SW480 (cell line): ENCODE data around the gene URAD.
A peak's percentile ranks its signal among the peaks of the same experiment; 100 is the strongest.
"Not testable (repeated sequence)": the region's sequence is repeated elsewhere in the genome, so short reads cannot be mapped to it uniquely, and the experiment has no call there.

Source experiments
- DNase-seq: peaks from one replicate; pipeline ENCODE4 v3.0.0-alpha.2; 2016; ENCODE audit warnings: low spot score

The URAD gene, protein sequence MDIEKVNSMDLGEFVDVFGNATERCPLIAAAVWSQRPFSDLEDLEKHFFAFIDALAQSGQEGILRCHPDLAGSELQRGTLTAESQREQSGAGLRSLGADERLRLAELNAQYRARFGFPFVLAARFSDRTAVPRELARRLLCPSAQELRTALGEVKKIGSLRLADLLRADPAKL

DNA sequence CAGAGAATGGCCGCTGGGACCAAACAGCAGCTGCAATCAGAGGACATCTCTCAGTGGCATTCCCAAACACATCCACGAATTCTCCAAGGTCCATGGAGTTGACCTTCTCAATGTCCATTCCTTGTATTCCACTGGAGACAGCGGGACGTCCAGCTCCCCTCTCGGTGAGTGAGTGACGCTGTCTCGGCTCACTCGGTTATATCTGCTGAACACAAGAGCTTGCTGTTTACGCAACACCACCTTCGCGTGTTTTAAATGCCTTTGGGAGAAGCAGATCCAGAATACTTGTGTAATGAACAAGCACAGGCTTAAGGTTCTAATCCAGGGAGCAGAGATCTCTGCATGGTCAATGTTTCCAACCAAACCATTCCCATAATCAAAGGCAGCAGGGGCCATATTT lies at the start of gene URAD:
Gene URAD (minus strand): TSS at position 174 of the 400 bp plus-strand sequence. CDS start 56 bp downstream, at position 118.
- no peak for DNase-seq

DNA sequence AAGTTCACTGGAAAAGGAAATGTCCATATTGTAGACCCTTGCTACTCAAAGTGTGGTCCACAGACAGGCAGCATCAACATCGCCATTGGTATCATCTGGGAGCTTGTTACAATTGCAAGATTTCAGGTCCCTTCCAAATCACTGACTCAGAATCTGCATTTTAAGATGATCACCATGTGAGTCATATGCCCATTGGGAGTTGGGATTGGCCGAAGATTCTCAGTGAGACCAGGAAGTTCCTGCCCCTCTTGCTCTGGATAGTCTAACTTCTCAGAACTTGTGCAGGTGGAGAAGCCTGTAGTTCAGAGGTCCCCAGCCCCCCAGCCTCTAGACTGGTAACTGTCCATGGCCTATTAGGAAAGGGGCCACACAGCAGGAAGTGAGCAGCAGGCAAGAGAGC lies 48.9 kb upstream of the URAD start:
- DNase-seq = peak; percentile 11

DNA sequence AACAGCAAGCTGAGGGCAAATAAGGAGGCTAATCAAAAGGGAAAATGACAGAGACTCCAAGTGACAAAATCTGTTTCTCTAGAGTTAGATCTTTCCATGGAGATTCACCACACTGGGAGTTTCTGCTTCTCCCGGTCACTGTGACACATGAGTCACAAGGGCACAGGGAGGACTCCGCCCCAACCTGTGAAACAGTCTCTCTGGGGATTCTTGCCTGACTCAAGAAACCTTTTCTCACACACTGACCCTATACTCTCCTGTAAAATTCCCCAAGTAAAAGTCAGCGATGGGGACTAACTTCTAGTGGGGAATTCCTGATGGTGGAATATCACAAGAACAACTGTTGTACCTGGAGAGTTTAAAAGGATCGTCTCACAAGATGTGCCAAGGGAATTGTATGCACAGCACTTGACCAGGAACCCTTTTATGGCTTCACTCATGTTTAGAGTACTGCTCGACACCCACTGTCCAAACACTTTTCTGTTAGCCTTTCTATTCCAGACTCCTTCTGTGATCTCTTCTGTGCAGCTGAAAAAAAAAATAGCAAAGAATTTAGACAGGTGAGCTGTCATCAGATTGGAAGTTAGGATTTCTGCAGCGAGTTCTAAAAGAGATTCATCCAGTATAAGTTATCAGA lies 46.8 kb upstream of the URAD start:
- DNase-seq = peak; percentile 44

DNA sequence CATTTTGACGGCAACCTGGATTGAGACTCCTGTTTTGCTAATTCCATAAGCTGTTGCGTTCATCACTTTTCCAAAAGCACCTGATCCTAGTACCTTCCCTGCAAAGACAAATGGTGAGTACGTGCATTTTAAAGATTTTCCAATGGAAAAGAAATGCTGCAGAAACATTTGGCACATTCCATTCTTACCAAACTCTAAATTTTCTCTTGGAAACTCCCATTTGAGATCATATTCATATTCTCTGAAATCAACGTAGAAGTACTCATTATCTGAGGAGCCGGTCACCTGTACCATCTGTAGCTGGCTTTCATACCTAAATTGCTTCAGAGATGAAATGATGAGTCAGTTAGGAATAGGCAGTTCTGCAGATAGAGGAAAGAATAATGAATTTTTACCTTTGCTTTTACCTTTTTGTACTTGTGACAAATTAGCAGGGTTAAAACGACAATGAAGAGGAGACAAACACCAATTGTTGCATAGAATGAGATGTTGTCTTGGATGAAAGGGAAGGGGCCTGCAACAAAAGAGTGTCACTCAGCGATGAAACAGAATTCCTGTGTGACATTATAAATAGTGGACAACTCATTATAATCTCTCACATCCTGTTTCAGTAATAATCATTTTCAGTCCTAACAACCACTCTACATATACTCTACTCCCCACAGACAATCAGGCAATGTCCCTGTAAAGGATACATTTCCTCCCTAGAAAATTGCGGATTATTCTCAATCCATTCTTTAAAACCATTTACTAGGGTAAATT lies 45.6 kb upstream of the URAD start:
- no peak for DNase-seq

DNA sequence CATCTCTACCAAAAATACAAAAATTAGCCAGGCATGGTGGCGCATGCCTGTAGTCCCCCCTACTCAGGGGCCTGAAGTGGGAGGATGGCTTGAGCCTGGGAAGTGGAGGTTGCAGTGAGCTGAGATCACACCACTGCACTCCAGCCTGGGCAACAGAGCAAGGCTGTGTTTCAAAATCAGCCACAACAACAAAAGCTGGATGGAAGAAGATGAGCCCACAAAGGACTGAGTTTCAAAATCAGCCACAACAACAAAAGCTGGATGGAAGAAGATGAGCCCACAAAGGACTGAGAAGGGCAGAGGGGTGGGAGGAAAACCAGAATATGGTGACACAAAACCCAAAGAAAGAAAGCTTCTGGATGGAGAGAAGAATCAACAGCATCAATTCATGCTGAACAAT lies 43.9 kb upstream of the URAD start:
- not testable (repeated sequence) for DNase-seq

DNA sequence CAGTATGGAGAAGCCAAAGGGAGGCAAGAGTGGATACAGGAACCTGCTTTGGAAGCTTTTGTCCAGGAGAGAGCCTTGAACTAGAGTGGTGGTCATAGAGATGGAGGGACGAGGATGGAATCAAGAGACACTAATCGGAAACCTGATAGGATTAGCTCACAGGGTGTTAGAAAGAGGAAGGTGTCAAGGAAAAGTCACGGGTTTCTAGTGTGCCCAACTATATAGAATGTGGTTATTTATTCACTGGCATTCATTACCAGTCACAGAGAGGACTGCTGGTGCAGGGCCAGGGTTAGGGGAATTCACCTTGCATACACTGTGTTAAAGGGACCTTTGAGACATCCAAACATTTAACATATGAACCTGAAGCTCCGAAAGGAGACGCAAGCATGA lies 43.4 kb upstream of the URAD start:
- no peak for DNase-seq

DNA sequence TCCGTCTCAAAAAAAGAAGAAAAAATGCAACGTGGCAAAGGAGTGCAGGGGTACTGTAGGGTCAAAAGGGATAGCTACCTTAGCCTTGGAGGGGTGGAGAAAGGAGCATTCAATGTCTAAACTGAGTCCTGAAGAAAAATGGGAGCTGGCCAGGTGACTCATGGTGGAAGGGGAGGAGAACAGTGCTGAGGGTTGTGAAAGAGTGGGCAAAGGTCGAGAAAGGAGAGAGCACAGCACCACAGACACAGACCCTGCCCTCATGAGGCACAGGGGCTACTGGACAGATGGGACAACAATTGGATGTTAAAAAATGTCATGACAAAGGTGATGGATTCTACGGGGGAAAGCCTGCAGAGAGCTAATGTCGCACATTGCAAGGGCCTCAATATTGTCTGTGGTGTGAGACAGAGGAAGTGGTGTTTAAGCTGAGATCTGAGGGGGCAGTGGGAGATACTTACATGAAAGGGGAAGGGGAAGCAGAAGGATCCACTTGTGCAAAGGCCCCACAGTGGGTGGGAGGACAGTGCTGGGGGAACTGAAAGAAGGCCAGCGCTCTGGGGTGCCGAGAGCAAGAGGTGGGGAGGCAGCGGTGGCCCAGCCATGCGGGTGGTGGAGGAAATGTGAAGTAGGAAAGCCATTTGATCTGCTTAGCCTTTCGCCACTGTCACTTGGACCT lies 42.9 kb upstream of the URAD start:
- no peak for DNase-seq

DNA sequence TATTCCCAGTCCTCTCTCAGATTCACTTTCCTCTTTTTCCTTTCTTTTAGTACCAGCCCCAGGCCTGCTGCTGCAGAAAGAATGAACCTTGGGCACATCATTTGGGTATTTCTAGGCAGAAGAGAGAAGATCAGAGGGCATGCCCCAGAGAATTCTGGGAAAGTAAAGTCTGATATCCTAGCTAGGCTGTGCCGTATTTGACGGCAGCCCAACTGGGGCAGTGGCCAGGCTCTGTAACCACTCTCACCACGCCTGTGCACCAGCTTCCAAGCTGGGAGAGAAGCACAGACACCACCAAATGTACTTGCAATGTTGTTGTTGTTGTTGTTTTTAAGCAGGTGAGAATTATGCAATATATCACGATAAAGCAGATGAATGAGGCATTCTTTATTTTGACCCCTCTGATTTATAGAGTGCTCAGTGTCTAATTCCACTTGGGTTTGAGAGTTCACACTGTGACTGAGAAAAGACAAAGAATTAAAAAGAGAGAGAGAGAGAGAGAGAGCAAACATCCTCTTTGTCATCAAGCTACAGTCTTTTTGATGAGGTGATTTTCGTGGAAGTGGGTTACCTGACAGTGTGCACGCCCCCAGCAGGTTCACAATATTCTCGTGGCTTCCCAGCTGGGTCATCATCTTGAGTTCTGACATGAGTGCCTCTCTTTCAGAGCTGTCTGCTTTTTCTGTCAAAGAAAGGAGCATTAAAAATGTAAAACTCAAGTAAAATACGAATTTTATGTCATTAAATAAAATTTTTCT lies 39.3 kb upstream of the URAD start:
- DNase-seq = no peak

DNA sequence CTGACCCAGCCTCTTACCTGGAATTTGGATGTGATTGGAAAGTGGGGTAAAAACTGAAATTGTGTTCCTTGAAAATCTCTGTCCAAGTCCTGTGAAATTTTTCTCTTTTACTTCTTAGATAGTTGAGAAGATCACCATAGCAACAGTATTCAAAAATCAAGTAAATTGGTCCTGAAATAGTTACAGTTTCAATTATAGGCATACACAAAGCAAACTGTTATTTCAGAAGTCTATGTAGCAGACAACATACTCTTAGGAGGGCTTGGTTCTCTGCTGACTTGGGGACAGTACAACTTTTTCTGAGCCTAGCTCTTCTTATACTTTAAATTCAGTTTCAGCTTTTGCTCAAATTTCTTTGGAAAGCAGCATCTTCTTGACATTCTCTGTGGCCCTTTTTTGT lies 38.6 kb upstream of the URAD start:
- no peak for DNase-seq

DNA sequence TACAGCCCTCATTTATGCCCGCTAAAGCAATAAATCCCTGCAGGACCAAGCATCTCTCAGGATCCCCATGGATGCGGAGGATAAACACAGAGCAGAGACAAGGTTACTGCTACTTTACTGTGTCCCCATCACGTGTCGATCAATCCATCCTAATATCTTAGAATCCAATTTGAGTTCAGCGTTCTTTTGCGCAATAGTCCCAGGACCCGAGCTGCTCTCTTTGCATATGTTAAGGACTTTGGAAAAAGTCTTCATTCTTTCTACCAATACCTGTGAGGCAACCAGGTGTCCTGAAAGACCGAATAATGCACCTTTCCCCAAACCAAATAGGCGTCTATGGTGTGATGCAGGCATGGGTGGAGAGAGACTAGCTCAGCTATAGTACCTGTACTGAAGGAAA lies 38.0 kb upstream of the URAD start:
- DNase-seq = no peak

DNA sequence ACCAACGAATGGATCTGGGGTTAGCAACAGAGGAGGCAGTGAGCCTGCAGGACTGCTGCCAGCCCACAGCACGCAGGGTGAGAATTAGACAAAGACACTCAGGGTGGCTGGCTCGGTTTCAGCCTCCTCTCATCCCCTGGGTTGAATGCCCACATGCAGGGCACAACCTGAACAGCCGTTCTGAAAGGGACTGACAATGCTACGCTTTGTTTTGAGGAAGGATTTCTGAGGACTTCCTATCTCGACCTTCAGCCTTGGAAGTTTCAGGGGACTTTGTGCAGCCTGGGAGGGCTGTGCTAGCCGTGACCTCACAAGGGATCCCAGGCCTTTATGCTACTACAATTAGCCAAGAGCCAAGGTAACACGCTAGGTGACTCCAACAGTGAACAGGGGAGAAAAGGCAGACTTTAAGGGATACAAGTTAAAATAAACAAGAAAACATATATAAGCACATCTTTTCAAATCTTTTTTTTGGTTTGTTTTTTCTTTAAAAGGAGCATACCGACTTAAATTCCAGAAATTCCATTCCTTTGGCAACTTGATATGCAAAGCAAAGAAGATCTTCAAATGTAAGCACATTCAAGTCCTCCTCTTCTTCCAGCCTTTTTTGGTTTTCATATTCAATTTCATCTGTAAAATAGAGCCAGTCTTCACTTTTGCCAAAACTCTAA lies 34.5 kb upstream of the URAD start:
- DNase-seq = no peak

DNA sequence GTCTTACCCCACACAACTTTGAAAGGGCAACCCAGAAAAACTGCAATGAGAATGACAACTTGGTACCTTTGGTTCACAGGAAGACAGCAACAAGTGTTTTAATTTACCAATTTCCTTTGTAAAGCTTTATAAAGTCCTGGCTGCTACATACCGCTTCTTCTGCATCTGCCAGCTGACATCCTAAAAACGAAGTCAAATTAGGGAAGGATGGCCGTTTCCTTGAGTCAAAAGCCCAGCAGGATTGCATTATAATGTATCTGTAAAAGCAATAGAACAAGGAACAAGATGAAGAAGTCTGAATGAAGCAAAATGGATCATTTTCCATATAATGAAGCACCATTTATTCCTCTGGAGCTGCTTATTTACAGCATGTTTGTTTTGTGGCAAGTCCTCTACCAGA lies 25.8 kb upstream of the URAD start:
- no peak for DNase-seq

DNA sequence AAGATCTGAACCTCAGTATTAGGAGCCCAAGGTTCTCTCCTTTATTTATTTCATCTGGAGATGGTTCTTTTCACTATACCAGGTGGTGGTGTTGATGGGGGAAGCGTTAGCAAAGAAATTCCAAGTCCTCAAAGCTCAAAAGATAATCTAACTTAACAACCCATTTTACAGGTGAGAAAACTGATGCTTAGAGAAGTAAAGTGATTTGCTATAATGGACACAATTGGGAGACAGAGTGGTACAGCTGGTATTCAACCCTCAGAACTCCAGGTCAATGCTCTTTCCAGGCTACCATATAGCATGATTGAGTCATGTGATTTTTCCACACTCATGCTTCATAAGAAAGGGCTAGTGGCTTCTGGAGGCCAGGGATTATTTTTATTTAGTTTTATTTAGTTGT lies 25.0 kb upstream of the URAD start:
- no peak for DNase-seq

DNA sequence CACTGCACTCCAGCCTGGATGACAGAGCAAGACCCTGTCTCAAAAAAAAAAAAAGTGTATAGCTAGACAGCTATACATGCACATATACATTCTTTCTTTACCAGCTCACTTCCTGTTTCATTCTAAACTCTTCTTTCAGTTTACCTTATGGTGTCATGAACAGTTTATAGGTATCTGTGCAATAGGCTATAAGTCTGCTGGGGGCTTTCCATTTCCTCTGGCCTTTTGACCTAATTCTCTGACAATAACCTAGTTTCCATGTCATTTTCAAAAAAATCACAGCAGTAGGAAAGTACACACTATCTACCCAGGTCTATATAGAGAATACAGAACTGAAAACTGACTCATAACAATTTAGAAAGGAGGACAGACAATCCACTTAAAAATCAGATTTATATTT lies 24.4 kb upstream of the URAD start:
- DNase-seq = peak; percentile 29

DNA sequence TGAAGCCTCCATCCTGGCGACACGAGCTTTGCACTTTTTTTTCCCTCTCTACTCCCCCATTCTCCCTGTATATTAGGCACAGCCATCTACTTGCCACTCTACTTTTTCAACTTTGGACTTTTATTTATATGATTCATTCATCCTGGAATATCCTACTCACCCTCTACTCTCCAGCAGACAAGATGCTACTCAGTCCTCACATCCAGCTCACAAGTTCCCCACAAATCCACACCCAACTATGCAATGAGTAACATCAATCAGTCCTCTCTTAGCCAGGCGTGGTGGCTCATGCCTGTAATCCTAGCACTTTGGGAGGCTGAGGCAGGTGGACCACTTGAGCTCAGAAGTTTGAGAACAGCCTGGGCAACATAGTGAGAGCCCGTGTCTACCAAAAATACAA lies 23.9 kb upstream of the URAD start:
- DNase-seq = no peak

DNA sequence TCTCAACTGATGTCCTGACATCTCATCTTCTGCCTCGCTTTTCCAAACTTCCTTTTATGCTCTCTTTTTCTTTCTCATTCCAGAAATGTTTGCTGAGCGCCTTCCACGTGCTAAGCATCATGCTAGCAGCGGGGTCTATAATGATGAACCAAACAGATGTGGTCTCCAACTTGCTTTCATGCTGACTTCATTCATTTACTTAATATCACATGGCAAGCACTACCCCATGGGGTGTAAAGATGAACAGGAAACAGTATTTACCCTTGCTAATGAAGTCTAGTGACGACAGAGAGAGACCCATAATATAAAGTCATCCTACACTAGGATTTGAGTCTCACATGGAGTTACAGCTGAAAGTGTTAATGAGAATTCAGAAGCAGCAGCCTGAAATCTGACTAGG lies 21.6 kb upstream of the URAD start:
- DNase-seq = no peak

DNA sequence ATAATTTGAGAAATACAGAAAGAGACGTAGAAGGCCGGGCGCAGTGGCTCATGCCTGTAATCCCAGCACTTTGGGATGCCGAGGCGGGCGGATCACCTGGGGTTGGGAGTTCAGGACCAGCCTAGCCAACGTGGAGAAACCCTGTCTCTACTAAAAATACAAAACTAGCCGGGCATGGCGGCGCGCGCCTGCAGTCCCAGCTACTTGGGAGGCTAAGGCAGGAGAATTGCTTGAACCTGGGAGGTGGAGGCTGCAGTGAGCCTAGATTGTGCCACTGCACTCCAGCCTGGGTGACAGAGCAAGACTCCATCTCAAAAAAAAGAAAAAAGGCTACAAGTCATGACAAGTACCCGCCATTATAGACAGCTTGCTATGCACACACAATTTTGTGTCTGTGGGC lies 16.5 kb upstream of the URAD start:
- not testable (repeated sequence) for DNase-seq

DNA sequence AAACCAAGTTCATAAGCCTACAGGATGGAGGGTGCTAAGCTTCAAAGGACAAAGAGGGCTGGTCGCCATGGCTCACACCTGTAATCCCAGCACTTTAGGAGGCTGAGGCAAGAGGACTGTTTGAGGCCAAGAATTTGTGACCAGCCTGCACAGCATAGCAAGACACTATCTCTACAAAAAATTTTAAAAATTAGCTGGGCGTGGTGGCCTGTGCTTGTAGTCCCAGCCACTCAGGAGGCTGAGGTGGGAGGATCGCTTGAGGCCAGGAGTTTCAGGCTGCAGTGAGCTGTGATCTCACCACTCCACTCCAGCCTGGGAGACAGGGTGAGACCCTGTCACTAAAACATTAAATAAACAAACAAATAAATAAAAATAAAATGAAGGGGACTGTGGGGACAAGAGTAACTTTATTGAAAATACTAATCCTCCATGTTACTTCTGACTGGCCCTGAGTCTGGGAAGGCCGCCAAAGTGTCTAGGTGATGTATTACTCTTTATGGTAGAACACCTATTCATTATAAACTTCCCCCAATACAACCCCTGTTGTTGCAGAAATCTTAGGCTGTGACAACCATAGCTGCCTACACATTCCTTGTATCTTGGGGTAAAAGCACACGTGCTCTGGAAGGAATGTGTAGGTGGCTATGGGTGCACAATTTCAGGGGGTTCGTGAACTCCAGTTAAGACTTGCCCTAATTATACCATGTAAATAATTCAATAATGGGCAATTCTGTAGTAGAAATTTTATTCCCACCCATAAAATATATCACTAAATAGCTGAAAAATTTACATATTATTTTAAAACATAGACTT lies 14.6 kb upstream of the URAD start:
- no peak for DNase-seq

DNA sequence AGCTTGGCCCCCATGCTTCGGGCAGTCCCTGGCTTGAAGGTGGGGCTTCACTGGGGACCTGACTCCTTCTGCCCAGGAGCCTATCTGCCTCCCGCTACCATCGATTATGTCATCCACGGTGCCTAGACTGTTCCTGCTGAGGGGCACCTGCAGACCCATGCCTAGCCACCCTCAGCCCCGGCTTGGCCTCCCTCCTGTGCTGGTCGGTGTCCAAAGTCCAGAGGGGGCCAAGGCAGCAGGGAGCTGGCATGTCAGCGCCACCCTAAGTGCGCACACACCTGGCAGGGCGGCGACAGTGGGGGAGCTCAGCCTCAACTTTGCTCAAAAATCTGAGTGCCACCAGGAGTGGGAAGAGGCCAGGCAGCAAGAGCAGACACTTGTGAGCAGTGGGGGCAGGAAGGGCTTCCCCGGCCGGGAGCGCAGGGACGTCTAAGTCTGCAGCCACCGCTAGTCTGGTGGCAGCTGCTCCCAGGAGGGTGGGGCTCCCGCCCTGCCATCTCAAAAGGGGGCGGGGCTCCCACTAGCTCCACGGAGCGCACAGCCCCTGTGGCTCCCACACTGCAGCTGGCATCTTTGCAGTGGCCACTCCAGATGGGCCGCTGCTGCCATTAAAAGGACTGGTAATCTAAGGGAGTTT lies 13.5 kb upstream of the URAD start:
- DNase-seq = no peak

DNA sequence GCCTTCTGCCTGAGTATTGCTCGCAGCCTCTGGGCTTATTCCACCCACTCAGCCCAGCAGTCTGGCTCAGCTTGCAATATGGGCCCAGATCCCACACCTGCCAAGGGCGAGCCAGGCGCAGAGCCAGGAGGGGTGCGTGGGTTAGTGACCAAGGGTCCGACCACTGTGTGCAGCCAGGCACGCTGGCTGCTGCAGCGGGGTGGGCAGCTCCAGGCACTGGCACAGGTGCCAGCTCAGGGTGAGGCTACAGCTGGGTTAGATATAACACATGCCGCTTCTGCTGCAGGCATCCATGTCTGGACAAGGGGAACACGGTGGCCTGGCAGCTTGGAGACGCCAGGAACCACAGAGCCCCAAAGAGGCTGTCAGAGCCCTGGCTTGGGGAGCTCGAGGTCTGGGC lies 12.6 kb upstream of the URAD start:
- DNase-seq = no peak
